ENCODE results near the gene CACNA1F.

Gene CACNA1F

DNA sequence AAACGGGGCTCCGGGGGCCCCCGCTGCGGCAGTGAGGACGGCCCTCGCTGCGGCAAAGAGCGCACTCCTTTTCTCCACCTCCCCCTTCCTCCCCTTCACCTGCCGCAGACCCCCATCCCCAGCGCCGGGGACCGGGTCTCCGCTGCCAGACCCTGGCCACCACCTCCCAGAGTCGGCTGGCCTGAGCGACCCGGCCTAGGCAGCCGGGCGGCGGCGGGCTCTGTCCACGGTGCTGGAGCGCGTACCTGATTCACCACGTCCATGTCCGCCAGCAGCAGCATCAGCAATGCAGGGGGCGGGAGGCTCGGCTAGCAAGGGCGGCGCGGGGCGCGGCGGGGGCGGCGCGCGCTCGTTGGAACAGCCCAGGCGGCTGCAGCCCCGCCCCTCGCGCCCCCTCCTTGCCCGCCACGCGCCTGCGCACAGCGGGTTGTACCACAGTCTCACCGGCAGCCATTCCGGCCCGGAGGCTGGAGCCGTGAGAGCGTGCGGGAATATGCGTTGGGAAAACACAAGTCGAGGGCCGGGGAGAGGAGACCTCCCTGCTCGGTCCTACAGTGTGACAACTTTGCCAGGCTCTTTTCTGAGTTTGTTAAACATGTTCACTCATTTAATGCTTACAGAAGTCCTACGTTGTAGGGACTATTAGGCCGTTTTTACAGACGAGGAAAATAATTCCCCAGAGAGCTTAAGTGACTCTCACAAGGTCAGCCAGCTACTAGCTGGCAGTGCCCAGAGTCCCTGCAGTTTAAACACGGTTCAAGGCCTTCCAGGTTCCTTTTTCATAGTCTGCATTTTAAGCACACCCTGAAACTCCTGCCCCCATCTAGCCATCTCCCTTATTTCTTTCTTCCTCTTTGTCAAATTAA is 33.0 kb downstream of the CACNA1F start, which contains the start of gene SYP:
Gene SYP (minus strand): TSS at position 288 of the 866 bp plus-strand sequence. CDS start 7 bp downstream, at position 281.
- peak; percentile 94 for DNase-seq (ENCODE audit: low spot score)
- no peak for TF ChIP-seq CTCF (IDR thresholded peaks at IDR 0.05; ENCODE audit: extremely low read depth, insufficient read depth, missing control alignments)
- in situ Hi-C loops (cut with MboI; ENCODE audit: low pct_unique_long_range_greater_than_20kb, low sequenced_read_pairs, unreplicated experiment) = no loop called here

GRCh38 chrX:49199315-49199595 is 33.9 kb downstream of the CACNA1F start:
- in situ Hi-C loops (cut with MboI; ENCODE audit: low pct_unique_long_range_greater_than_20kb, low sequenced_read_pairs, unreplicated experiment) = no loop called here
- TF ChIP-seq CTCF (IDR thresholded peaks at IDR 0.05; ENCODE audit: extremely low read depth, insufficient read depth, missing control alignments) = no peak

GRCh38 chrX:49198540-49199314 is 34.4 kb downstream of the CACNA1F start:
- in situ Hi-C loops (cut with MboI; ENCODE audit: low pct_unique_long_range_greater_than_20kb, low sequenced_read_pairs, unreplicated experiment) = no loop called here
- no peak for TF ChIP-seq CTCF (IDR thresholded peaks at IDR 0.05; ENCODE audit: extremely low read depth, insufficient read depth, missing control alignments)
- DNase-seq (ENCODE audit: low spot score) = no peak

More at GRCh38 chrX:49199315-49199595, 33.9 kb downstream of the CACNA1F start:
- no peak for DNase-seq (ENCODE audit: low spot score)

- no peak for DNase-seq (ENCODE audit: low spot score)
- in situ Hi-C loops (cut with MboI; ENCODE audit: low pct_unique_long_range_greater_than_20kb, low sequenced_read_pairs, unreplicated experiment) = no loop called here
These were observed 35.5 kb downstream of the CACNA1F start for GRCh38 chrX:49197543-49198087.

GRCh38 chrX:49193542-49193964 is 39.6 kb downstream of the CACNA1F start:
- DNase-seq (ENCODE audit: low spot score) = no peak
- no peak for TF ChIP-seq CTCF (IDR thresholded peaks at IDR 0.05; ENCODE audit: extremely low read depth, insufficient read depth, missing control alignments)
- in situ Hi-C loops (cut with MboI; ENCODE audit: low pct_unique_long_range_greater_than_20kb, low sequenced_read_pairs, unreplicated experiment) = no loop called here

More at GRCh38 chrX:49197543-49198087, 35.5 kb downstream of the CACNA1F start:
- TF ChIP-seq CTCF (IDR thresholded peaks at IDR 0.05; ENCODE audit: extremely low read depth, insufficient read depth, missing control alignments) = no peak

GRCh38 chrX:49192722-49193328 is 40.3 kb downstream of the CACNA1F start:
- peak; percentile 64 for TF ChIP-seq CTCF (IDR thresholded peaks at IDR 0.05; ENCODE audit: extremely low read depth, insufficient read depth, missing control alignments)
- DNase-seq (ENCODE audit: low spot score) = no peak
- in situ Hi-C loops (cut with MboI; ENCODE audit: low pct_unique_long_range_greater_than_20kb, low sequenced_read_pairs, unreplicated experiment) = no loop called here
